Measurements from ENCODE around the gene SNX20.

Gene SNX20

DNA sequence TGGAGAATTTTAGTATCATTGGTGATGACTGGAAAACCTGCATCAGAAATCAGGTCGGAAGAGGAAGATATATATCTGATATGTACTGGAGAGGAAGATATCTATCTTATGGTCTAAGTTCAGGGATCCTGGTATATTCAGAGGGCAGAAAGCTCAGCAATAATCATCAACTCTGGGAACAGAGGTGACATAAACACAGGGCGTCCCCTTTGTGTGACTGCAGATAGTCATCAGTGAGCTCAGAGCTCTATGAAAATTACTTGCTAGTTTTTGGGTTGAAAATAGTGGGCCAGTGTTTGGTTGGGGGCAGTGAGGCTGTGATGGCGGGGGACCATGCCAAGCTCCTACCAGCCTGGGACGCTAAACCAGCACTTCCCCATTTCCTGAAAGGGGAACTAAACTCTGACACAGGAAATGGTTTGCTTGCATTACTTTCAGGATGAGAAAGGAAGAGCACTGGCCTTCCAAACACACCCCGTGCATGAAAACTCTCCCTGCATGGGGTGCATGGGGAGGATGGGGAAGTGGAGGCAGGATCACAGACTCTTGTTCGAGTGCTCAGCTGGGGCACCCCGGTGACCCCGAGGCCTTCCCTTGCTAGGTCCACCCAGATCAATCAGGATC, 28.1 kb upstream of the SNX20 start:
- peak overlapping the region; percentile 31 for H2AFZ ChIP-seq (ENCODE audit: low read depth, low read length)
- TF ChIP-seq EZH2phosphoT487 (IDR thresholded peaks at IDR 0.05; ENCODE audit: low read depth) (no peak), CTCF (IDR thresholded peaks at IDR 0.05; ENCODE audit: low read depth, low read length) (no peak)
- peak overlapping the region; percentile 58 for H3K4me3 ChIP-seq (ENCODE audit: low read length)
- peaks cover 15% of the 10 kb centered on the region for H3K9me3 ChIP-seq (ENCODE audit: insufficient read depth, low read length)
- no peaks in the 10 kb centered on the region for H3K79me2 ChIP-seq (ENCODE audit: low read length)
- H3K27me3 ChIP-seq (ENCODE audit: low read depth, low read length), result no peaks in the 10 kb centered on the region
- peak overlapping the region; percentile 25; the same call in 1 of the 2 replicates for H3K27ac ChIP-seq (ENCODE audit: low read length)
- peaks cover 13% of the 10 kb centered on the region for H3K36me3 ChIP-seq (replicated peaks; ENCODE audit: low read depth, low read length)
- peak overlapping the region; percentile 25; the same call in 1 of the 2 replicates for H3K9ac ChIP-seq (ENCODE audit: low read length)
- H4K20me1 ChIP-seq (ENCODE audit: insufficient read depth, low read length), result no peaks in the 10 kb centered on the region
- H3K4me1 ChIP-seq (ENCODE audit: low read length), result peaks cover 41% of the 10 kb centered on the region
- peak overlapping the region; percentile 86 for H3K4me2 ChIP-seq (ENCODE audit: low read length)

DNA sequence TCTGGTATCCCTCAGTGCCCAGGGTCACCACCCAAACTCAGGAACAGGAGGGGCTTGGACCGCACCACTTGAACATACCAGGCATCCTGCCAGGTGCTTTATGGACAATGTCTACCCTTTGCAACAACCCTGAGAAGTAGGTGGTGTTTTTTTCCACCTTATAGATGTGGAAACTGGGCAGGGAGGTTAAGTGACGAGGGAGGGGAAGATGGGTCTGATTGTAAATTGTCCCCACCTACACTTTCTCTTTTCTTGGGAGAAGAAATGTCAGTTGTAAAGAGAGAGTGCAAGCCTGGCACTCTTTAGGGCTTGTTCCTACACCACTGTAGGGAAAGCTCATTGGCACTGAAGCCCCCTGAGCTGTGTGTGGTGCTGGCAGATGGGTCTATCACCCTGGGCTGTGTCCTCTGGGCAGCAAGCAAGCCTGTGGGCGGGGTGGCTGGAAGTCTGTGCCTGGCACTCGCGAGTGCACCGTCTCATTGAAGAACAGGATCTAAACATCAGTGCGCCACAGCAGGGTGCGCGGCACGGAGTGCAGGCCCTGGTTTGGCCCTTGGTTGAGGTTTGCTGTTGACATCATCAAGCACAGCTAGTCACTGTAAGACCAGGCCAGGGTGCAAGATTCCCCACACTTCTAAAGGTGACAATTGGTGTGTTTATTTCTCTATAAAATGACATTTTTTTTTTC, 27.4 kb upstream of the SNX20 start:
- Histone ChIP-seq H2AFZ (ENCODE audit: low read depth, low read length) (no peak overlapping the region), H3K27ac (ENCODE audit: low read length) (no peak overlapping the region), H3K4me1 (ENCODE audit: low read length) (peaks cover 41% of the 10 kb centered on the region), H3K79me2 (ENCODE audit: low read length) (no peaks in the 10 kb centered on the region), H3K27me3 (ENCODE audit: low read depth, low read length) (no peaks in the 10 kb centered on the region), H3K9ac (ENCODE audit: low read length) (no peak overlapping the region; the same call in 1 of the 2 replicates), H3K36me3 (replicated peaks; ENCODE audit: low read depth, low read length) (peaks cover 19% of the 10 kb centered on the region), H3K9me3 (ENCODE audit: insufficient read depth, low read length) (peaks cover 22% of the 10 kb centered on the region), H4K20me1 (ENCODE audit: insufficient read depth, low read length) (no peaks in the 10 kb centered on the region), H3K4me3 (ENCODE audit: low read length) (no peak overlapping the region), H3K4me2 (ENCODE audit: low read length) (peak overlapping the region; percentile 86; the same call in 1 of the 2 replicates)
- TF ChIP-seq CTCF (IDR thresholded peaks at IDR 0.05; ENCODE audit: low read depth, low read length) (no peak), EZH2phosphoT487 (IDR thresholded peaks at IDR 0.05; ENCODE audit: low read depth) (no peak)

DNA sequence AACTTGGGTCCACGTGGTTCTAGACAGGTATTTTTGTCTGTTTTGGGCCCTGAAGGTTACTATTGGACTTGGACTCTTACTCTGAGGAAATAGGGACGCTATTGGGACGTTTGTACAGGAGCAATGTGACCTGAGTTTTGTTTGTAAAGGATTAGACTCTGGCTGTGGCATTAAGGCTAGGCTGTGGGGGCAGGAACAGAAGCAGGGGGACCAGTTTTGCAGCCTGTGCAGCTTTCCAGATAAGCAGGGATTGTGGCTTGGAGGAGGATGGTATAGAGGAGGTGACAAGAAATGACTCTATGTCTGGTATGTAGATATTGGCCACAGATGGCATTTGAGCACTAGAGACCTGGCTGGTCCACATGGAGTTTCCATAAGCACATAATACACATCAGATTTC, 25.1 kb upstream of the SNX20 start:
- no peak overlapping the region for H3K4me3 ChIP-seq (ENCODE audit: low read length)
- H3K36me3 ChIP-seq (replicated peaks; ENCODE audit: low read depth, low read length), result peaks cover 24% of the 10 kb centered on the region
- no peaks in the 10 kb centered on the region for H4K20me1 ChIP-seq (ENCODE audit: insufficient read depth, low read length)
- no peaks in the 10 kb centered on the region for H3K79me2 ChIP-seq (ENCODE audit: low read length)
- no peak overlapping the region for H3K4me2 ChIP-seq (ENCODE audit: low read length)
- peaks cover 34% of the 10 kb centered on the region for H3K4me1 ChIP-seq (ENCODE audit: low read length)
- H3K27ac ChIP-seq (ENCODE audit: low read length), result no peak overlapping the region
- TF ChIP-seq EZH2phosphoT487 (IDR thresholded peaks at IDR 0.05; ENCODE audit: low read depth) (no peak), CTCF (IDR thresholded peaks at IDR 0.05; ENCODE audit: low read depth, low read length) (no peak)
- H3K9ac ChIP-seq (ENCODE audit: low read length), result no peak overlapping the region
- peaks cover 22% of the 10 kb centered on the region for H3K9me3 ChIP-seq (ENCODE audit: insufficient read depth, low read length)
- no peaks in the 10 kb centered on the region for H3K27me3 ChIP-seq (ENCODE audit: low read depth, low read length)
- no peak overlapping the region for H2AFZ ChIP-seq (ENCODE audit: low read depth, low read length)

- no peak overlapping the region for H3K27ac ChIP-seq (ENCODE audit: low read length)
- no peak overlapping the region for H3K4me2 ChIP-seq (ENCODE audit: low read length)
- H3K9ac ChIP-seq (ENCODE audit: low read length), result no peak overlapping the region
- no peaks in the 10 kb centered on the region for H4K20me1 ChIP-seq (ENCODE audit: insufficient read depth, low read length)
- TF ChIP-seq EZH2phosphoT487 (IDR thresholded peaks at IDR 0.05; ENCODE audit: low read depth), result no peak
- TF ChIP-seq CTCF (IDR thresholded peaks at IDR 0.05; ENCODE audit: low read depth, low read length), result no peak
- H3K9me3 ChIP-seq (ENCODE audit: insufficient read depth, low read length), result peaks cover 22% of the 10 kb centered on the region
- no peak overlapping the region for H3K4me3 ChIP-seq (ENCODE audit: low read length)
- H2AFZ ChIP-seq (ENCODE audit: low read depth, low read length), result no peak overlapping the region
- H3K4me1 ChIP-seq (ENCODE audit: low read length), result peaks cover 34% of the 10 kb centered on the region
- H3K36me3 ChIP-seq (replicated peaks; ENCODE audit: low read depth, low read length), result peaks cover 24% of the 10 kb centered on the region
- H3K27me3 ChIP-seq (ENCODE audit: low read depth, low read length), result no peaks in the 10 kb centered on the region
- no peaks in the 10 kb centered on the region for H3K79me2 ChIP-seq (ENCODE audit: low read length)
Measured at GRCh38 chr16:50705436-50706110, 24.5 kb upstream of the SNX20 start.

Data from OCI-LY3 (cell line).